ENCODE measurements around the gene CPN1. TPM values are rescaled to one million over a fixed set of nuclear protein-coding genes. Genes with fewer than 3 reads are reported as not detected.

Gene CPN1
- total RNA-seq, 4 donors from 2014 or later, result 0.20 TPM; not detected in 3

DNA sequence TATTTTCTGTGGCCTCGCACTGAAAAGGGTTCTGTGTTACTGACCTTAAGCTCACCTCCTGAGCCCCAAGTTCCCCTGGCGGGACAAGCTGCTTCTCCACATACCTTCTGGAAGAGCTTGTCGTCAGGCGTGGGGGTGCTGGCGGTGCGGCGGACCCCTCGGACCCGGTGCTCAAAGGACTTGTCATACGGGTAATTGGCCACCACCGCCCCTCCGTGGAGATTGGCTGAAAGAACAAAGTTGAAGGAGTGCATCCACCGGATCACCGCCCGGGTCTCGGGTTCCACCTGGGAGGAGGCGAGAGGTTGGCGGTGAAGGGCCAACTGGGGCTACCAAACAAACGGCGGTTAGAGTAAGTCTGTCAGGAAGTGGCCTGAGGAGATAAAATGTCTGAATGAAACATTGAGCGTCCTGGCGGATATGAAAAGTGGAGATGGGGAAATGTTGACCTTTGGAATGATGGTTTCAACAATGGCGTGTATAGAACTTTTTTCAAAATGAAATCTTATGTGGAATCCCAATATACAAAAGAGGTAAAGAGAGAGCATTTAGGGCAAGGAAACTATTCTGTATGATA lies 16.5 kb downstream of the CPN1 start:
- no peak for TF ChIP-seq POLR2A (IDR thresholded peaks at IDR 0.05)
- TF ChIP-seq, protein P1, sequence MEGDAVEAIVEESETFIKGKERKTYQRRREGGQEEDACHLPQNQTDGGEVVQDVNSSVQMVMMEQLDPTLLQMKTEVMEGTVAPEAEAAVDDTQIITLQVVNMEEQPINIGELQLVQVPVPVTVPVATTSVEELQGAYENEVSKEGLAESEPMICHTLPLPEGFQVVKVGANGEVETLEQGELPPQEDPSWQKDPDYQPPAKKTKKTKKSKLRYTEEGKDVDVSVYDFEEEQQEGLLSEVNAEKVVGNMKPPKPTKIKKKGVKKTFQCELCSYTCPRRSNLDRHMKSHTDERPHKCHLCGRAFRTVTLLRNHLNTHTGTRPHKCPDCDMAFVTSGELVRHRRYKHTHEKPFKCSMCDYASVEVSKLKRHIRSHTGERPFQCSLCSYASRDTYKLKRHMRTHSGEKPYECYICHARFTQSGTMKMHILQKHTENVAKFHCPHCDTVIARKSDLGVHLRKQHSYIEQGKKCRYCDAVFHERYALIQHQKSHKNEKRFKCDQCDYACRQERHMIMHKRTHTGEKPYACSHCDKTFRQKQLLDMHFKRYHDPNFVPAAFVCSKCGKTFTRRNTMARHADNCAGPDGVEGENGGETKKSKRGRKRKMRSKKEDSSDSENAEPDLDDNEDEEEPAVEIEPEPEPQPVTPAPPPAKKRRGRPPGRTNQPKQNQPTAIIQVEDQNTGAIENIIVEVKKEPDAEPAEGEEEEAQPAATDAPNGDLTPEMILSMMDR (IDR thresholded peaks at IDR 0.05 in 4 of 5, conservative IDR thresholded peaks at IDR 0.05 in 1 of 5), result no peak
- H3K4me1 ChIP-seq, result no peaks in the 10 kb centered on the region
- in situ Hi-C loops (cut with MboI; ENCODE audit: low sequenced_read_pairs in 4 of 4), result no loop called here
- DNase-seq (no peak), ATAC-seq (no peak)
- H3K4me3 ChIP-seq, result no peak overlapping the region
- intact Hi-C loops (cut with DNase I; ENCODE audit: low total_unique reads), result no loop called here
- H3K9me3 ChIP-seq, result no peaks in the 10 kb centered on the region
- H3K27me3 ChIP-seq, result no peaks in the 10 kb centered on the region
- H3K27ac ChIP-seq, result no peak overlapping the region
- no peaks in the 10 kb centered on the region for H3K36me3 ChIP-seq

DNA sequence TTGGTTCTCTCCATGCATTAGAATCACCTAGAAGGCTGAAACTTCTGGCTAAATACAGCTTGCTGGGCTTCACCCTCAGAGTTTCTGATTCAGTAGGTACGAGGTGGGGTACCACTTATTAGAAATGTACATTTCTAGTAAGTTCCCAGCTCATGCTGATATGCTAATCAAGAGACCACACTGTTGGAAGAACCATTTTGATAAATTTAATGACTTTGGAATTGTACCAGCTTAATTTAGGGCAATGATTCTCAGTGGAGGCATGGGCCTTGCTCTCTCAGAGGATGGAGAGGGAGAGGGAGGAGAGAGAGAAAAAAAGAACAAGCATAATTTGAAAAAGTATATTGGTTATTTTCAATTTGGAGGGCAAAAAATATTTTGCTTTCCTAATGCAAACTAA lies 20.3 kb downstream of the CPN1 start:
- Histone ChIP-seq H3K4me1 (no peaks in the 10 kb centered on the region), H3K27ac (no peak overlapping the region), H3K4me3 (no peak overlapping the region), H3K9me3 (no peaks in the 10 kb centered on the region), H3K36me3 (no peaks in the 10 kb centered on the region), H3K27me3 (peaks cover 0 to 5% (median 0%) of the 10 kb centered on the region in 3 donors)
- no peak for ATAC-seq
- in situ Hi-C loops (cut with MboI; ENCODE audit: low sequenced_read_pairs in 4 of 4), result no loop called here
- TF ChIP-seq, protein P1 (IDR thresholded peaks at IDR 0.05 in 4 of 5, conservative IDR thresholded peaks at IDR 0.05 in 1 of 5), result no peak
- no peak for TF ChIP-seq POLR2A (IDR thresholded peaks at IDR 0.05)
- no peak for DNase-seq
- intact Hi-C loops (cut with DNase I; ENCODE audit: low total_unique reads), result no loop called here

DNA sequence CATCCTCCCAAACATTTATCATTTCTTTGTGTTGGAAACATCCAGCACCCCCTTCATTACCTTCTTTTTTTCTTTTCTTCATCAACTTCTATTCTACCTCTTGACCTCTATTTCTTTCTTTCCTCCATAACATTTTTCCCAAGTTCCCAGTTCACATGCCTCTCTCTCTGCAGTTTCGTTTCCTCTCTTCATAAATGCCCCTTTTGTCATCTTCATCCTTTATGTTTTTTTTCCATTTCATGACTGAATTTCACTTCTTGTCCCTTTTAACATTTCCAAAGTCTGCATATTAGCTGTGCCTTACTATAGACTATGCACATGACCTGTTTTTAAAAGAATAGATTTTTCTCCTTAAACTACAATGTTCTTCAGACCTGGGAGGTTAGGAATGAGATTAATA lies 23.7 kb downstream of the CPN1 start:
- intact Hi-C loops (cut with DNase I; ENCODE audit: low total_unique reads) (no loop called here), in situ Hi-C loops (cut with MboI; ENCODE audit: low sequenced_read_pairs in 4 of 4) (no loop called here)
- DNase-seq (no peak), ATAC-seq (no peak)
- TF ChIP-seq, protein P1 (IDR thresholded peaks at IDR 0.05 in 4 of 5, conservative IDR thresholded peaks at IDR 0.05 in 1 of 5), result no peak
- no peak for TF ChIP-seq POLR2A (IDR thresholded peaks at IDR 0.05)
- Histone ChIP-seq H3K27me3 (peaks cover 0 to 5% (median 0%) of the 10 kb centered on the region in 3 donors), H3K9me3 (no peaks in the 10 kb centered on the region), H3K4me3 (no peak overlapping the region), H3K4me1 (no peaks in the 10 kb centered on the region), H3K27ac (no peak overlapping the region), H3K36me3 (no peaks in the 10 kb centered on the region)

DNA sequence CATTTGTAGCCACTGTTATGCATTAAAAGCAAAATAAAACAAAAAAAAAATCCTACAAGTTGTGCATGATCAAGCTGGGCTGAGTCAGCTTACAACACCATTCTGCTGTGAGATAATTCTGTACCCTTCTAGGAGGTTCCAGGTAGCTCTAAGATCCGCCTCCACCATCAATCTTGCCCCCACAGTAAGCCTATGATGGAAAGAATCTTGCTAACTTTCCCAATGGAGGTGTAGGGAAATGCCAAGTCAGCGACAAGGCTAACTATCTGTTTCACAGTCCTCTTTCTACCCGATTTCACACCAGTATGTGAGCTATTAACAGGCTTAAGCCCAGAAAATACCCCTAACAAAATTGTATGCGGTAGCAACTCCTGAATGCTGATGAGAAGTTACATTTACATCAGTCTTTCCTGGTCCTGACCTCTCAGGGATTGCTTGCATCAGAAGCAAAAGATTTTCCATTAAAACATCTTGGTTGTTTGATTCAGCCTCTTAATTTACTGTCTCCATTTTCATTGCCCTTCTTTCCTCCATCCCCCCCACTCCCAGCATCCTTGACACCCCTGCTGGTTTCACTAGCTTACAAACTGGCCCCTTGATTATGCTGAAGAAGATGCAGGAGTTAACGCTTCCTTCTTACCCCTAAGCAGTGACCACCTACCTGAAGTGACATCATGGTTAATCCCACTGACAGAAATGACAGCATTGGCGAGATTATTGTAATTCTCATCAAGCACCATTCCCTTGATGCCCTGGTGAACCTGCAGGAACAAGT lies 27.8 kb downstream of the CPN1 start:
- ATAC-seq, result no peak
- Histone ChIP-seq H3K4me1 (no peaks in the 10 kb centered on the region), H3K27me3 (peaks cover 0 to 4% (median 0%) of the 10 kb centered on the region in 3 donors), H3K4me3 (no peak overlapping the region), H3K9me3 (no peaks in the 10 kb centered on the region), H3K36me3 (no peaks in the 10 kb centered on the region), H3K27ac (no peak overlapping the region)
- TF ChIP-seq POLR2A (IDR thresholded peaks at IDR 0.05), result no peak
- TF ChIP-seq, protein P1 (IDR thresholded peaks at IDR 0.05 in 4 of 5, conservative IDR thresholded peaks at IDR 0.05 in 1 of 5), result no peak
- DNase-seq, result no peak
- intact Hi-C loops (cut with DNase I; ENCODE audit: low total_unique reads), result no loop called here
- in situ Hi-C loops (cut with MboI; ENCODE audit: low sequenced_read_pairs in 4 of 4), result no loop called here

Measured in gastrocnemius medialis (tissue), 4 donors.